Neural cell (in vitro differentiated cells): Measurements from ENCODE around the gene NLRP12. TPM values are rescaled to one million over a fixed set of nuclear protein-coding genes. Genes with fewer than 3 reads are reported as not detected.
"Not testable (repeated sequence)": the region's sequence is repeated elsewhere in the genome, so short reads cannot be mapped to it uniquely, and the experiment has no call there.

Experiments
- H2AFZ ChIP-seq: fragments of 200-600, 300-800 bp; sonication (generic), shearing (Covaris generic); 2 replicates; pipeline ENCODE4 v1.6.0; 2014; ENCODE audit warnings: low read depth, mild to moderate bottlenecking, antibody characterized with exemption, low read length, moderate library complexity
- H3F3A ChIP-seq: fragments of 200-600 bp; shearing (Covaris generic); 2 replicates; pipeline ENCODE4 v1.6.1; 2016; ENCODE audit warnings: mild to moderate bottlenecking, moderate library complexity, mixed read lengths, antibody characterized with exemption, low read length; ENCODE audit not compliant: insufficient read depth, poor library complexity, severe bottlenecking
- H3K27ac ChIP-seq: fragments of 200-600, 300-800 bp; sonication (generic), shearing (Covaris generic); 2 replicates; pipeline ENCODE4 v1.5.1; 2014; ENCODE audit warnings: mild to moderate bottlenecking, low read length, moderate library complexity
- H3K27me3 ChIP-seq: fragments of 300-800, 200-600 bp; sonication (generic), shearing (Covaris generic); 2 replicates; pipeline ENCODE4 v1.6.0; 2014; ENCODE audit warnings: mild to moderate bottlenecking, low read depth, low read length, moderate library complexity; ENCODE audit not compliant: insufficient read depth
- H3K36me3 ChIP-seq: fragments of 300-800, 200-600 bp; sonication (generic), shearing (Covaris generic); 2 replicates; pipeline ENCODE4 v1.5.1; 2014; ENCODE audit warnings: mild to moderate bottlenecking, antibody characterized with exemption, low read length, moderate library complexity; ENCODE audit not compliant: insufficient read depth
- H3K4me2 ChIP-seq: fragments of 300-800, 200-600 bp; sonication (generic), shearing (Covaris generic); 2 replicates; pipeline ENCODE4 v1.6.0; 2014; ENCODE audit warnings: mild to moderate bottlenecking, low read length
- H3K4me3 ChIP-seq: fragments of 300-800, 200-600 bp; sonication (generic), shearing (Covaris generic); 2 replicates; pipeline ENCODE4 v1.5.1; 2014; ENCODE audit warnings: mild to moderate bottlenecking, low read length, moderate library complexity
- H3K79me2 ChIP-seq: fragments of 200-600 bp; shearing (Covaris generic); replicated peaks from 2 replicates; pipeline ENCODE4 v1.6.0; 2014; ENCODE audit warnings: mild to moderate bottlenecking, low read length, moderate library complexity; ENCODE audit not compliant: insufficient read depth
- H3K9ac ChIP-seq: fragments of 300-800, 200-600 bp; sonication (generic), shearing (Covaris generic); 2 replicates; pipeline ENCODE4 v1.6.1; 2016; ENCODE audit warnings: mild to moderate bottlenecking, low read length, mixed read lengths
- H3K9me2 ChIP-seq: fragments of 200-600 bp; shearing (Covaris generic); 2 replicates; pipeline ENCODE4 v1.6.1; 2016; ENCODE audit warnings: mild to moderate bottlenecking, low read length, mixed read lengths; ENCODE audit not compliant: insufficient read depth
- H3K9me3 ChIP-seq: fragments of 200-600, 300-800 bp; sonication (generic), shearing (Covaris generic); 2 replicates; pipeline ENCODE4 v1.6.1; 2016; ENCODE audit warnings: mild to moderate bottlenecking, mixed run types, low read length, moderate library complexity, mixed read lengths
- H4K20me1 ChIP-seq: fragments of 200-600 bp; shearing (Covaris generic); 2 replicates; pipeline ENCODE4 v1.6.1; 2016; ENCODE audit warnings: mild to moderate bottlenecking, mixed run types; ENCODE audit not compliant: insufficient read depth
- RAD21 ChIP-seq: fragments of 450-650 bp; conservative IDR thresholded peaks from 2 replicates; pipeline ENCODE4 v1.6.1; 2014; ENCODE audit warnings: antibody characterized with exemption, mild to moderate bottlenecking, moderate library complexity
- SMC3 ChIP-seq: fragments of 450-650 bp; conservative IDR thresholded peaks from 2 replicates; pipeline ENCODE4 v1.6.1; 2014; ENCODE audit warnings: antibody characterized with exemption, mild to moderate bottlenecking, moderate library complexity; ENCODE audit not compliant: poor library complexity
- TAF1 ChIP-seq: IDR thresholded peaks from 2 replicates; pipeline ENCODE4 v1.6.1; 2012; ENCODE audit warnings: low read depth
- polyA plus RNA-seq: library from polyadenylated mRNA; depleted of rRNA; stranded (reverse); fragments of >200 nt; gene quantifications from 2 replicates; pipeline ENCODE4 v1.2.3, GENCODE V29; 2014
- small RNA-seq, 3 experiments: library from RNA; depleted of rRNA; stranded (forward); fragments of <200 nt; gene quantifications; one replicate each; pipeline ENCODE3, GENCODE V24; 2012
- TF ChIP-seq, protein P1 (sequence below): fragments of 450-650 bp; IDR thresholded peaks from 2 replicates; pipeline ENCODE4 v1.5.1; 2014; ENCODE audit warnings: antibody characterized with exemption, mild to moderate bottlenecking, moderate library complexity; ENCODE audit not compliant: poor library complexity, severe bottlenecking

NLRP12 gene
- polyA plus RNA-seq, 1 donor from 2014 or later: not detected

DNA sequence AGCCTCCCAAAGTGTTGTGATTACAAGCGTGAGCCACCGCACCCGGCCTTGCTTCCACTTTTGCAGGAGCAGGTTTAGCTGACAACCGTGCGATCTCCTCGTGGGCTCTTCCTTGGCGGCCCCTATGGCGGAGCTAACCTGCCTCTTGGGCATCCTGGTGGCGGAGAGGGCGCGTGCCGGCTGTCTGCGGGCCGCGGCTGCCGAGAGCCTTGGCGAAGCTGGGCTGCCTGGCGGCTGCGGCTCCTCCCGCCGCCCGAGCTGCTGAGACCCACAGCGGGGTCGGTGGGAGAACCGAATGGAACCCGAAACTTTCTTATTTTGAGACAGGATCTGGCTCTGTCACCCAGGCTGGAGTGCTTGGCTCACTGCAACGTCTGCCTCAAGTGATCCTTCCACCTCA lies 55.7 kb downstream of the NLRP12 start:
- TF ChIP-seq, protein P1, sequence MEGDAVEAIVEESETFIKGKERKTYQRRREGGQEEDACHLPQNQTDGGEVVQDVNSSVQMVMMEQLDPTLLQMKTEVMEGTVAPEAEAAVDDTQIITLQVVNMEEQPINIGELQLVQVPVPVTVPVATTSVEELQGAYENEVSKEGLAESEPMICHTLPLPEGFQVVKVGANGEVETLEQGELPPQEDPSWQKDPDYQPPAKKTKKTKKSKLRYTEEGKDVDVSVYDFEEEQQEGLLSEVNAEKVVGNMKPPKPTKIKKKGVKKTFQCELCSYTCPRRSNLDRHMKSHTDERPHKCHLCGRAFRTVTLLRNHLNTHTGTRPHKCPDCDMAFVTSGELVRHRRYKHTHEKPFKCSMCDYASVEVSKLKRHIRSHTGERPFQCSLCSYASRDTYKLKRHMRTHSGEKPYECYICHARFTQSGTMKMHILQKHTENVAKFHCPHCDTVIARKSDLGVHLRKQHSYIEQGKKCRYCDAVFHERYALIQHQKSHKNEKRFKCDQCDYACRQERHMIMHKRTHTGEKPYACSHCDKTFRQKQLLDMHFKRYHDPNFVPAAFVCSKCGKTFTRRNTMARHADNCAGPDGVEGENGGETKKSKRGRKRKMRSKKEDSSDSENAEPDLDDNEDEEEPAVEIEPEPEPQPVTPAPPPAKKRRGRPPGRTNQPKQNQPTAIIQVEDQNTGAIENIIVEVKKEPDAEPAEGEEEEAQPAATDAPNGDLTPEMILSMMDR: no peak
- TF ChIP-seq RAD21 (no peak), SMC3 (no peak), TAF1 (no peak)
- Histone ChIP-seq H3K27me3 (no peaks in the 10 kb centered on the region), H3K79me2 (no peaks in the 10 kb centered on the region), H3K36me3 (no peaks in the 10 kb centered on the region), H3F3A (no peaks in the 10 kb centered on the region), H4K20me1 (no peaks in the 10 kb centered on the region), H2AFZ (no peak overlapping the region), H3K27ac (no peak overlapping the region), H3K4me3 (no peak overlapping the region), H3K9me2 (no peaks in the 10 kb centered on the region), H3K4me2 (no peak overlapping the region), H3K9me3 (no peaks in the 10 kb centered on the region), H3K9ac (no peak overlapping the region)

DNA sequence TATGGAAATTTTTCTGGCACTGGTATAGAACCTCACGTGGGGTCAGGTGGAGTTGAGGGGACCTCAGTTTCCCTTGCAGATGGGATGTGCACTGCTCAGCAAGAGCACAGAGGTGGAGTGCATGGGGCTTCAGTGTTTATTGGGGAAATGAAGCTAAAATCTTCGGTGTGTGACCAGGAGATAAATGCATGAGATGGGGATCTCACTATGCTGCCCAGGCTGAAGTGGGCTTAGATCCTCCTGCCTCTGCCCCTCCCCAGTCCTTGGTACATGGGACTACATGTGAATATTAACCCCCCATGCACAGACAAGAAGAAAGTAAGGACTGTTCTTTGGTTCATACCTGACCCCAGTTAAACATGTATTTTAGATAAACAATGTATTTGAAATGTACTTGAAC lies 65.1 kb downstream of the NLRP12 start:
- not testable (repeated sequence) for H2AFZ ChIP-seq, H3K9me3 ChIP-seq, H3F3A ChIP-seq, H3K4me3 ChIP-seq, H3K36me3 ChIP-seq, H3K79me2 ChIP-seq, H3K4me2 ChIP-seq, H3K9ac ChIP-seq, H3K27me3 ChIP-seq, H3K9me2 ChIP-seq, H3K27ac ChIP-seq, H4K20me1 ChIP-seq

Small RNA genes lying within 50 kb of the gene (small RNA-seq; reads per million reads assigned to genes)
- gene AC008753.1 (0 reads per million in 3 experiments), gene MIR1283-2 (0 reads per million in 3 experiments), gene MIR371A (0 reads per million in 3 experiments), gene MIR372 (0 reads per million in 3 experiments), gene MIR373 (0 reads per million in 3 experiments), gene MIR516A1 (0 reads per million in 3 experiments), gene MIR516A2 (0 reads per million in 3 experiments), gene MIR519A1 (0 reads per million in 3 experiments), gene MIR521-1 (0 reads per million in 3 experiments), gene MIR527 (0 to 0.03 (median 0) reads per million in 3 experiments), gene RNU6-1041P (0 reads per million in 3 experiments), gene RNU6-165P (0 reads per million in 3 experiments), gene RNU6-751P (0 reads per million in 3 experiments), gene RNU6-982P (0 reads per million in 3 experiments)

Other genes with a start within 250 kb of the NLRP12 start
- not detected in 2 replicates for gene DPRX, start 192.3 kb downstream of the NLRP12 start, polyA plus RNA-seq
- gene MYADM, start 43.6 kb upstream of the NLRP12 start, polyA plus RNA-seq: 2.5 and 4.5 TPM in 2 replicates
- gene PRKCG, start 57.9 kb upstream of the NLRP12 start, polyA plus RNA-seq: 0.99 and 2.2 TPM in 2 replicates
- gene CACNG7, start 85.0 kb upstream of the NLRP12 start, polyA plus RNA-seq: 27.8 and 37.0 TPM in 2 replicates
- 3.3 and 6.0 TPM in 2 replicates for gene CACNG8, start 138.6 kb upstream of the NLRP12 start, polyA plus RNA-seq
- gene CACNG6, start 167.3 kb upstream of the NLRP12 start, polyA plus RNA-seq: 0.28 and 0.60 TPM in 2 replicates
- gene VSTM1, start 239.6 kb upstream of the NLRP12 start, polyA plus RNA-seq: not detected in 2 replicates